Vagina (tissue), 2 donors: ENCODE data around the gene CIB2. TPM values are rescaled to one million over a fixed set of nuclear protein-coding genes. Genes with fewer than 3 reads are reported as not detected.
A peak's percentile ranks its signal among the peaks of the same experiment; 100 is the strongest.

ENCODE experiments used
- DNase-seq, 2 donors: peaks; one replicate each; pipeline ENCODE4 v3.0.0-alpha.2; 2017; ENCODE audit errors: extremely low spot score in 2 of 2
- H3K27ac ChIP-seq: fragments of 200-600 bp; sonication (generic); one replicate; pipeline ENCODE4 v1.5.1; 2019
- H3K27me3 ChIP-seq: fragments of 200-600 bp; sonication (generic); one replicate; pipeline ENCODE4 v1.5.1; 2019
- H3K36me3 ChIP-seq, 2 donors: fragments of 200-600 bp; sonication (generic); one replicate each; pipeline ENCODE4 v1.5.1; 2017 to 2019
- H3K4me1 ChIP-seq: fragments of 200-600 bp; sonication (generic); one replicate; pipeline ENCODE4 v1.5.1; 2019
- H3K4me3 ChIP-seq, 2 donors: fragments of 200-600 bp; sonication (generic); 1 replicate in 1 of 2; 2 replicates in 1 of 2; pipeline ENCODE4 v1.5.1; 2016 to 2019
- H3K9me3 ChIP-seq: fragments of 200-600 bp; sonication (generic); one replicate; pipeline ENCODE4 v1.5.1; 2019
- CTCF ChIP-seq, 3 experiments: fragments of 450-650 bp in 2 of 3; fragments of 200-600 bp in 1 of 3; sonication (generic) in 1 of 3; IDR thresholded peaks; one replicate each; pipeline ENCODE4 v1.5.1; 2017 to 2019; ENCODE audit warnings: antibody characterized with exemption in 3 of 3, mild to moderate bottlenecking in 2 of 3, moderate library complexity in 2 of 3
- POLR2A ChIP-seq, 2 donors: fragments of 450-650 bp; IDR thresholded peaks; one replicate each; pipeline ENCODE4 v1.6.1; 2017; ENCODE audit warnings: antibody characterized with exemption in 2 of 2, mild to moderate bottlenecking in 2 of 2, moderate library complexity in 2 of 2
- POLR2AphosphoS5 ChIP-seq, 2 donors: sonication (generic); formaldehyde crosslinking; IDR thresholded peaks; one replicate each; pipeline ENCODE4 v1.9.0; 2017; ENCODE audit warnings: antibody characterized with exemption in 2 of 2, mild to moderate bottlenecking in 2 of 2, low read depth in 1 of 2; ENCODE audit not compliant: insufficient read depth in 1 of 2
- intact Hi-C: fragments of 100-400 bp; cut with DNase I; formaldehyde crosslinking; loops from one replicate; pipeline ENCODE4 v1.15.1; 2023
- total RNA-seq: library from RNA; depleted of rRNA; stranded (reverse); fragments of >200 nt; gene quantifications from one replicate; pipeline ENCODE4 v1.2.3, GENCODE V29; 2016

Gene CIB2
- total RNA-seq, 1 donor from 2014 or later: 13.0 TPM

DNA sequence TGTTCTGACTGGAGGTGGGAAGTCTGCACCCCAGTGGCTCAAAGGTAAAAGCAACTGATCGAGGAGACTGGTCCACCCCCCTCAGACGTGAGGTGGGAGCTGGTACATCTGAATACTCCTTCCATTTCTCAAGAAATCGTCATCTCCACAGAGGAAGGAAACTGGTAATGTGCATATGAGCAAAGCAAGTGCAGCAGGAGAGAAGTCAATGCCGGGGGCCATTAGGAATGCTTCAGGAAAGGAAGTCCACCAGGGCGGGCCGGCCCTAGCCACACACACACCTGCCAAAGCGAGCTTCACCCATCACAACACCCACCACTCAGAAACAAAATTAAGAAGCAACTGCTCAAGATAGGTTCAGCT lies 62.2 kb downstream of the CIB2 start:
- intact Hi-C loops: no loop called here
- no peaks in the 10 kb centered on the region for H3K9me3 ChIP-seq
- TF ChIP-seq CTCF (IDR thresholded peaks at IDR 0.05): no peak
- TF ChIP-seq POLR2AphosphoS5 (IDR thresholded peaks at IDR 0.05; ENCODE audit: insufficient read depth in 1 of 2, low read depth in 1 of 2): no peak
- no peak for TF ChIP-seq POLR2A (IDR thresholded peaks at IDR 0.05)
- H3K27me3 ChIP-seq: no peaks in the 10 kb centered on the region
- peak overlapping the region; percentile 87 for H3K27ac ChIP-seq
- no peak overlapping the region for H3K4me3 ChIP-seq
- peaks cover 97% of the 10 kb centered on the region for H3K4me1 ChIP-seq
- H3K36me3 ChIP-seq: no peaks in the 10 kb centered on the region
- DNase-seq: no peak

GRCh38 chr15:78067328-78068228 lies 63.7 kb downstream of the CIB2 start:
- DNase-seq: no peak
- no peaks in the 10 kb centered on the region for H3K9me3 ChIP-seq
- TF ChIP-seq CTCF (IDR thresholded peaks at IDR 0.05) (no peak), POLR2AphosphoS5 (IDR thresholded peaks at IDR 0.05; ENCODE audit: insufficient read depth in 1 of 2, low read depth in 1 of 2) (no peak), POLR2A (IDR thresholded peaks at IDR 0.05) (no peak)
- peak overlapping the region; percentile 87 for H3K27ac ChIP-seq
- no peak overlapping the region for H3K4me3 ChIP-seq
- intact Hi-C loops: no loop called here
- peaks cover 97% of the 10 kb centered on the region for H3K4me1 ChIP-seq
- no peaks in the 10 kb centered on the region for H3K27me3 ChIP-seq
- H3K36me3 ChIP-seq: no peaks in the 10 kb centered on the region

DNA sequence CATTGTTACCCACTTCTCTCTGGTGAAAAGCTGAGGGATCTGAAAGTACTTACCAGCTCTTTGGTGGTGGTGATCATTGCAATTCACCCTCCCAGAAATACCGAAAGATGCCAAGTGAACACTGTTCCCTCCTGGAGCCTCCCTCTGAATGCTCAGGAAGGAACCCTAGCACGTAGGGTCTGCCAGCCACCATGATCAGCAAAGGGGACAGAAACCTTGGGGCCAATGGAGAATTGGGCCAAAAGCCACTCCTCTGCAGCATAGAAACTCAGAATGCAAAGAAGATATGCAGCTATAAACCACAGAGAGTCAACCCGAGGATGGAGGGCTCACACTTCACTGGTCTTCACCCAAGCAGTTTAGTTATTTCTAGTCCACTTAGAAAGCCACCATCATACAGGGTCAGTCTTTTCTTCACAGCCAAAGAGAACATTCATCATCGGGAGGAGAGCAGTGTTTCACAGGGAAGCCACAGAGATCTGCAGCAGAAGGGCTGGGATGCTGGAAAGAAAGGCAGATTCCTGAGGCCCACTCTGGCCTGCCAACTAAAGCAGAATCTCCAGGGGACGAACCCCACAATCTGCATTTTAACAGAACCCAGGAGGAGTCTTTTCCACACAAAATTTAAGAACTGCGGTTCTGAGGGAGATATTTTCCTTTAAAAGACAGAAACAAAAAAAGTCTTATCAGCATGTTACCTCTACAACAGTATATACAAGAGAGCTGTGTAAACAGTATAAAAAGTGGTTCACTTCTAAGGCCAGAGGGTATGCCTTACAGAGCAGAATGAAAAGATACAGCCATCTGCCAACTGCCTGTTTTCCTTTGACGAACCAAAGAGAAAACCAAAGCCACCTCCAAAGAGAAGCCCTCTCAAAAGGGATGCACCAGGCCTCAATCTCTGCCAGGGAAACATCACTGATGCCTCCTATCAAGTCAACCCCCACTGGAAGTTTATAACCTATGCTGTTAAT lies 65.0 kb downstream of the CIB2 start:
- DNase-seq: no peak
- Histone ChIP-seq H3K27ac (peak overlapping the region; percentile 87), H3K27me3 (no peaks in the 10 kb centered on the region), H3K4me1 (peaks cover 98% of the 10 kb centered on the region), H3K9me3 (no peaks in the 10 kb centered on the region), H3K4me3 (no peak overlapping the region), H3K36me3 (no peaks in the 10 kb centered on the region)
- TF ChIP-seq POLR2A (IDR thresholded peaks at IDR 0.05) (no peak), POLR2AphosphoS5 (IDR thresholded peaks at IDR 0.05; ENCODE audit: insufficient read depth in 1 of 2, low read depth in 1 of 2) (no peak), CTCF (IDR thresholded peaks at IDR 0.05) (no peak)
- intact Hi-C loops: no loop called here

DNA sequence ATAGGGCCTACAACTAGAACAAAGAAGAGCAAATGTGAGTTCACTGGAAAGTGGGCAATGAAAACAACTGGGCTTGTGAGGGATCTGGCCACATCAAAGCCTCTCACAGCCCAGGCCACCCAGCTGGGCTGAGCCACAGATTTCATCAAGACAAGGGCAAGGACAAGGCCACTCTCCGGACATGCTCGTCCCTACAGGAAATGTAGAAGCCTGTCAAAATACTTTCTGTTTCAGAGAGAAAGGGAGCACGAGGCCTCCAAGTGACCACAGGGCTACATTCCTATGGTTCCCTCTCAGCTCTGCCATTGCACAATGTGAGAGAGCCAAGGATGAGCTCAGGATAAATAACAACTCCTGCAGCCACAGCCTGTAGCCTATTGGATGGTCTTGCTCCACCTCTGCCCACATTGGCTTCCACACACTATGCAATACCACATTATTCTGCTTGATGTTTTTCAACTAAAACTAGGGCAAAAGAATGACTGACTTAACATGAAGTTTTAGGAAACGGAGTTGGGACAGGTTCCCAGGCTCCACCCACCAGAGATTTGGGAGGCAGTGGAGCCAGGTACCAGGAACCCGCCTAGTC lies 65.9 kb downstream of the CIB2 start:
- TF ChIP-seq POLR2A (IDR thresholded peaks at IDR 0.05) (no peak), POLR2AphosphoS5 (IDR thresholded peaks at IDR 0.05; ENCODE audit: insufficient read depth in 1 of 2, low read depth in 1 of 2) (peak; percentile 47 to 49)
- DNase-seq: peak in 1 of 2 donors; percentile 98
- Histone ChIP-seq H3K9me3 (no peaks in the 10 kb centered on the region), H3K36me3 (no peaks in the 10 kb centered on the region), H3K4me3 (peak overlapping the region in 1 of 2 donors; percentile 3), H3K27me3 (no peaks in the 10 kb centered on the region), H3K27ac (peak overlapping the region; percentile 87), H3K4me1 (peaks cover 98% of the 10 kb centered on the region)
- intact Hi-C loops: no loop called here

GRCh38 chr15:78064544-78064943 lies 66.7 kb downstream of the CIB2 start:
- intact Hi-C loops: no loop called here
- peaks cover 98% of the 10 kb centered on the region for H3K4me1 ChIP-seq
- no peaks in the 10 kb centered on the region for H3K27me3 ChIP-seq
- no peaks in the 10 kb centered on the region for H3K36me3 ChIP-seq
- no peak for DNase-seq
- peak overlapping the region in 1 of 2 donors; percentile 3 for H3K4me3 ChIP-seq
- peak overlapping the region; percentile 87 for H3K27ac ChIP-seq
- no peaks in the 10 kb centered on the region for H3K9me3 ChIP-seq
- no peak for TF ChIP-seq POLR2A (IDR thresholded peaks at IDR 0.05)
- TF ChIP-seq POLR2AphosphoS5 (IDR thresholded peaks at IDR 0.05; ENCODE audit: insufficient read depth in 1 of 2, low read depth in 1 of 2): no peak
- no peak for TF ChIP-seq CTCF (IDR thresholded peaks at IDR 0.05)
